DOHH2 (cell line): ENCODE measurements around the gene PMFBP1.

ENCODE experiments used
- H3F3A ChIP-seq: fragments of 200-600 bp; sonication (generic), shearing (Covaris generic); 2 replicates; pipeline ENCODE4 v1.6.0; 2016; ENCODE audit warnings: antibody characterized with exemption, mild to moderate bottlenecking; ENCODE audit not compliant: control insufficient read depth, insufficient read depth
- H3K27ac ChIP-seq: fragments of 200-600 bp; sonication (generic); 2 replicates; pipeline ENCODE4 v1.5.1; 2014; ENCODE audit warnings: low read depth, mild to moderate bottlenecking, low read length, moderate library complexity
- H3K27me3 ChIP-seq: fragments of 200-600 bp; sonication (generic); 2 replicates; pipeline ENCODE4 v1.6.1; 2014; ENCODE audit warnings: mild to moderate bottlenecking, low read length, mixed read lengths; ENCODE audit not compliant: control insufficient read depth
- H3K36me3 ChIP-seq: fragments of 200-600 bp; sonication (generic); 2 replicates; pipeline ENCODE4 v1.6.1; 2014; ENCODE audit warnings: mild to moderate bottlenecking, low read length, moderate library complexity, mixed read lengths; ENCODE audit not compliant: control insufficient read depth
- H3K4me1 ChIP-seq: fragments of 200-600 bp; sonication (generic); 2 replicates; pipeline ENCODE4 v1.6.1; 2014; ENCODE audit warnings: mild to moderate bottlenecking, low read length, mixed read lengths; ENCODE audit not compliant: control insufficient read depth
- H3K4me2 ChIP-seq: fragments of 200-600 bp; sonication (generic); 2 replicates; pipeline ENCODE4 v1.6.0; 2014; ENCODE audit warnings: mild to moderate bottlenecking, low read length, moderate library complexity
- H3K4me3 ChIP-seq: fragments of 200-600 bp; sonication (generic); 2 replicates; pipeline ENCODE4 v1.5.1; 2014; ENCODE audit warnings: mild to moderate bottlenecking, low read length, mixed read lengths
- H3K79me2 ChIP-seq: fragments of 200-600 bp; sonication (generic); 2 replicates; pipeline ENCODE4 v1.6.1; 2014; ENCODE audit warnings: mild to moderate bottlenecking, low read length, mixed read lengths; ENCODE audit not compliant: control insufficient read depth
- H3K9me2 ChIP-seq: fragments of 200-600 bp; sonication (generic); replicated peaks from 2 replicates; pipeline ENCODE4 v1.6.1; 2014; ENCODE audit warnings: mild to moderate bottlenecking, low read length, mixed read lengths; ENCODE audit not compliant: control insufficient read depth
- H3K9me3 ChIP-seq: fragments of 200-600 bp; sonication (generic); 2 replicates; pipeline ENCODE4 v1.6.1; 2014; ENCODE audit warnings: antibody characterized with exemption, low read length, mixed read lengths; ENCODE audit not compliant: control insufficient read depth, insufficient read depth
- H4K20me1 ChIP-seq: fragments of 200-600 bp; sonication (generic); 2 replicates; pipeline ENCODE4 v1.6.0; 2014; ENCODE audit warnings: low read depth, mild to moderate bottlenecking, antibody characterized with exemption, low read length, moderate library complexity; ENCODE audit not compliant: control insufficient read depth, insufficient read depth
- CTCF ChIP-seq: fragments of 200-600 bp; sonication (generic); IDR thresholded peaks from one replicate; pipeline ENCODE4 v1.5.1; 2014; ENCODE audit warnings: antibody characterized with exemption, mild to moderate bottlenecking, low read depth, low read length; ENCODE audit not compliant: poor library complexity, severe bottlenecking
- EZH2phosphoT487 ChIP-seq: fragments of 200-600 bp; sonication (generic); IDR thresholded peaks from 2 replicates; pipeline ENCODE4 v1.6.1; 2017; ENCODE audit warnings: borderline replicate concordance, mild to moderate bottlenecking, antibody characterized with exemption, low read length, moderate library complexity, mixed read lengths

Gene PMFBP1

GRCh38 chr16:72159386-72159785 lies 12.6 kb downstream of the PMFBP1 start:
- no peaks in the 10 kb centered on the region for H3F3A ChIP-seq
- TF ChIP-seq CTCF = no peak
- TF ChIP-seq EZH2phosphoT487 = no peak
- H3K4me2 ChIP-seq = no peak overlapping the region
- H3K27me3 ChIP-seq = peaks cover 12% of the 10 kb centered on the region; the same call in 1 of the 2 replicates
- no peaks in the 10 kb centered on the region for H3K9me2 ChIP-seq
- H3K4me1 ChIP-seq = no peaks in the 10 kb centered on the region
- no peaks in the 10 kb centered on the region for H3K36me3 ChIP-seq
- no peaks in the 10 kb centered on the region for H4K20me1 ChIP-seq
- no peaks in the 10 kb centered on the region for H3K9me3 ChIP-seq
- H3K27ac ChIP-seq = no peak overlapping the region
- no peaks in the 10 kb centered on the region for H3K79me2 ChIP-seq
- no peak overlapping the region for H3K4me3 ChIP-seq

- Histone ChIP-seq H3K4me1 (no peaks in the 10 kb centered on the region), H3K9me3 (no peaks in the 10 kb centered on the region), H3K9me2 (no peaks in the 10 kb centered on the region), H3K36me3 (no peaks in the 10 kb centered on the region), H3F3A (no peaks in the 10 kb centered on the region), H3K27me3 (no peaks in the 10 kb centered on the region), H4K20me1 (no peaks in the 10 kb centered on the region), H3K79me2 (no peaks in the 10 kb centered on the region), H3K4me2 (no peak overlapping the region), H3K27ac (no peak overlapping the region), H3K4me3 (no peak overlapping the region)
- TF ChIP-seq EZH2phosphoT487 (no peak), CTCF (peak; percentile 9)
These were observed 22.1 kb downstream of the PMFBP1 start for GRCh38 chr16:72149676-72150464.

- Histone ChIP-seq H3K9me3 (no peaks in the 10 kb centered on the region), H3K27me3 (peaks cover 3% of the 10 kb centered on the region; the same call in 1 of the 2 replicates), H3K36me3 (no peaks in the 10 kb centered on the region), H3K4me2 (no peak overlapping the region), H3K79me2 (no peaks in the 10 kb centered on the region), H4K20me1 (no peaks in the 10 kb centered on the region), H3F3A (no peaks in the 10 kb centered on the region), H3K4me1 (no peaks in the 10 kb centered on the region), H3K27ac (no peak overlapping the region), H3K4me3 (no peak overlapping the region), H3K9me2 (no peaks in the 10 kb centered on the region)
- TF ChIP-seq EZH2phosphoT487 (no peak), CTCF (no peak)
These were observed 29.5 kb downstream of the PMFBP1 start for GRCh38 chr16:72142476-72142875.
